ENCODE measurements around the gene PLA2G4A.
"Not testable (repeated sequence)": the region's sequence is repeated elsewhere in the genome, so short reads cannot be mapped to it uniquely, and the experiment has no call there.

The PLA2G4A gene

GRCh38 chr1:186878356-186878755 lies 49.6 kb downstream of the PLA2G4A start:
- no peak for DNase-seq

GRCh38 chr1:186880982-186881381 lies 52.2 kb downstream of the PLA2G4A start:
- no peak for DNase-seq

GRCh38 chr1:186882372-186883134 lies 53.8 kb downstream of the PLA2G4A start:
- no peak for DNase-seq

GRCh38 chr1:186884251-186884650 lies 55.5 kb downstream of the PLA2G4A start:
- no peak for DNase-seq

GRCh38 chr1:186887203-186887602 lies 58.5 kb downstream of the PLA2G4A start:
- DNase-seq: no peak

GRCh38 chr1:186888367-186888766 lies 59.6 kb downstream of the PLA2G4A start:
- no peak for DNase-seq

GRCh38 chr1:186892936-186893335 lies 64.2 kb downstream of the PLA2G4A start:
- DNase-seq: no peak

- DNase-seq: no peak
These were observed 65.7 kb downstream of the PLA2G4A start for GRCh38 chr1:186894415-186894814.

- DNase-seq: no peak
These were observed 67.5 kb downstream of the PLA2G4A start for GRCh38 chr1:186896211-186896610.

GRCh38 chr1:186897008-186897407 lies 68.3 kb downstream of the PLA2G4A start:
- DNase-seq: no peak

- no peak for DNase-seq
These were observed 70.8 kb downstream of the PLA2G4A start for GRCh38 chr1:186899577-186899976.

- DNase-seq: no peak
These were observed 71.2 kb downstream of the PLA2G4A start for GRCh38 chr1:186899977-186900376.

- DNase-seq: no peak
These were observed 71.9 kb downstream of the PLA2G4A start for GRCh38 chr1:186900539-186901237.

- DNase-seq: no peak
These were observed 72.9 kb downstream of the PLA2G4A start for GRCh38 chr1:186901631-186902030.

GRCh38 chr1:186903374-186904136 lies 74.8 kb downstream of the PLA2G4A start:
- no peak for DNase-seq

GRCh38 chr1:186904361-186904760 lies 75.6 kb downstream of the PLA2G4A start:
- DNase-seq: no peak

- no peak for DNase-seq
These were observed 76.8 kb downstream of the PLA2G4A start for GRCh38 chr1:186905561-186905960.

- DNase-seq: no peak
These were observed 86.8 kb downstream of the PLA2G4A start for GRCh38 chr1:186915555-186915954.

GRCh38 chr1:186917106-186917786 lies 88.5 kb downstream of the PLA2G4A start:
- not testable (repeated sequence) for DNase-seq

GRCh38 chr1:186921386-186921785 lies 92.6 kb downstream of the PLA2G4A start:
- DNase-seq: not testable (repeated sequence)

- not testable (repeated sequence) for DNase-seq
These were observed 94.1 kb downstream of the PLA2G4A start for GRCh38 chr1:186922814-186923213.

- DNase-seq: no peak
These were observed 94.7 kb downstream of the PLA2G4A start for GRCh38 chr1:186923486-186923885.
